Heart left ventricle (tissue), 16 donors: Measurements from ENCODE around the gene SEZ6L2. TPM values are rescaled to one million over a fixed set of nuclear protein-coding genes. Genes with fewer than 3 reads are reported as not detected.
A peak's percentile ranks its signal among the peaks of the same experiment; 100 is the strongest.

Source experiments
- ATAC-seq, 4 donors: fragments of 200-7000 bp; cut with Tn5 transposase; one replicate each; pipeline ENCODE4 v1.9.1; 2020 to 2022; ENCODE audit warnings: moderate library complexity in 4 of 4, mild to moderate bottlenecking in 3 of 4, moderate number of reproducible peaks in 1 of 4
- DNase-seq, 5 donors: peaks; one replicate each; pipeline ENCODE4 v3.0.0-alpha.2; 2020
- H3K27ac ChIP-seq, 12 donors: fragments of 200-600 bp; sonication (generic) in 4 of 12; one replicate each; pipeline versions ENCODE4 v1.5.0 to v1.8.0; 2016 to 2022; ENCODE audit warnings: mild to moderate bottlenecking in 2 of 12
- H3K27me3 ChIP-seq, 9 donors: fragments of 200-600 bp; sonication (generic) in 2 of 9; one replicate each; pipeline versions ENCODE4 v1.5.1 to v1.8.0; 2016 to 2022; ENCODE audit warnings: mild to moderate bottlenecking in 3 of 9
- H3K36me3 ChIP-seq, 9 donors: fragments of 200-600 bp; sonication (generic) in 2 of 9; one replicate each; pipeline versions ENCODE4 v1.5.0 to v1.8.0; 2018 to 2022; ENCODE audit warnings: mild to moderate bottlenecking in 2 of 9
- H3K4me1 ChIP-seq, 12 donors: fragments of 200-600 bp; sonication (generic) in 4 of 12; one replicate each; pipeline versions ENCODE4 v1.5.0 to v1.8.0; 2016 to 2022; ENCODE audit warnings: mild to moderate bottlenecking in 3 of 12
- H3K4me3 ChIP-seq, 12 donors: fragments of 200-600 bp; sonication (generic) in 4 of 12; one replicate each; pipeline versions ENCODE4 v1.5.0 to v1.8.0; 2017 to 2022; ENCODE audit warnings: mild to moderate bottlenecking in 9 of 12, moderate library complexity in 4 of 12
- H3K9me3 ChIP-seq, 12 donors: fragments of 200-600 bp; sonication (generic) in 4 of 12; one replicate each; pipeline versions ENCODE4 v1.5.0 to v1.8.0; 2016 to 2022; ENCODE audit warnings: mild to moderate bottlenecking in 1 of 12
- CTCF ChIP-seq, 12 donors: fragments of 200-600 bp; sonication (generic) in 4 of 12; IDR thresholded peaks; one replicate each; pipeline versions ENCODE4 v1.5.0 to v1.8.0; 2018 to 2022; ENCODE audit warnings: antibody characterized with exemption in 12 of 12, mild to moderate bottlenecking in 5 of 12
- POLR2A ChIP-seq, 2 donors: fragments of 450-650 bp; IDR thresholded peaks; one replicate each; pipeline ENCODE4 v1.6.1; 2017; ENCODE audit warnings: antibody characterized with exemption in 2 of 2, mild to moderate bottlenecking in 2 of 2, moderate library complexity in 2 of 2
- WGBS, 4 donors: extraction: QIAGEN DNeasy Blood & Tissue Kit in 2 of 4; methylation state at CpG; one replicate each; pipeline versions ENCODE4 v1.1.5 to v1.1.7; 2013 to 2018; 5-methylcytosine and 5-hydroxymethylcytosine counted together
- intact Hi-C, 10 donors: fragments of 100-400 bp; cut with DNase I; formaldehyde crosslinking; loops; one replicate each; pipeline versions ENCODE4 v1.11.1 to v1.14.2; 2022
- polyA plus RNA-seq, 2 donors: library from polyadenylated mRNA; stranded (reverse); fragments of 200-250 nt; gene quantifications; one replicate each; pipeline ENCODE4 v1.2.3, GENCODE V29; 2013
- total RNA-seq, 9 donors: library from RNA; depleted of rRNA in 2 of 9; stranded (reverse); fragments of >200 nt in 2 of 9; fragmentation: NEBNext Ultra II Directional in 3 of 9; extraction: Animal tissue kit (Norgen Biotek cat#: 25700) in 3 of 9; gene quantifications; one replicate each; pipeline versions ENCODE4 v1.1.0 to v1.2.4, GENCODE V29; 2016 to 2023
- donor health status: ischemic (EF 13 %, LVEDD 7.1; RV severe dilation, severe dysfunction).
- donor health status: healthy with polysubstance abuse.
- donor health status: DM: no; HTN: yes; CAD: no.
- donor health status: DM: no; HTN: no; CAD: no.
- donor health status: ischemic (EF 25% LVEDD 6.9; RV normal size, moderate dysfunction).
- donor health status: ischemic (EF 25% LVEDD 5.7; RV mildly dilated, moderate dysfunction).
- donor health status: healthy.
- donor health status: DM: yes; HTN: yes; CAD: no.
- donor health status: ischemic (EF 35%, LVEDD 5.7; RV mildly dilated, moderate dysfunction).
- donor health status: nonischemic (EF 11% LVEDD 7.7; RV severe dilation, severe dysfunction).
- donor health status: DM: yes; HTN: yes; CAD: no.
- donor health status: PGD.
- donor health status: ischemic (EF 29% LVEDD 5.4; RV normal size, mild dysfunction).
- donor health status: nonischemic (EF 23%, LVEDD 6.1; RV moderate dilation, normal function).

The SEZ6L2 gene
- total and polyA plus RNA-seq, 11 donors: 0.15 to 8.9 (median 1.1) TPM; not detected in 1

DNA sequence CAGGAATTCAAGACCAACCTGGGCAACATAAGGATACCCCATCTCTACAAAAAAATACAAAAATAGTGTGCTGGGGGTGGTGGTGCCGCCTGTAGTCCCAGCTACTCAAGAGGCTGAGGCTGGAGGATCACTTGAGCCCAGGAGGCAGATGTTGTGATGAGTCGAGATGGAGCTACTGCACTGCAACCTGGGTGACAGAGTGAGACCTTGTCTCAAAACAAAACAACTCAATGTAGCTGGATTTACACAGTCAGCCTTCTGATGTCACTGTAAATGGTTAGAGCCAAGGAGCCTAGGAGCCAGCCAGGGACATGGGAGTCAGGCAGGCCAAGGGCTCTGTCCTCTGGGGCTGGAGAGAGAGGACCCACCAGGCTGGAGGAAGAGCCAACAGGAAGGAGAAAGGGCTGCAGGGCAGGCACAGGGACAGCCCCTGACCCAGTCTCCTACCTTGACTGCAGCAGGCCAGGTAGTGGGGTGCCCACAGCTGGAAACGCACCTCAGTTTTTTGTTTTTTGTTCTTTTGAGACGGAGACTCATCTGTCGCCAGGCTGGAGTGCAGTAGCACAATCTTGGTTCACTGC lies 44.7 kb downstream of the SEZ6L2 start:
- intact Hi-C loops: loop anchor here in 1 of 10 donors (10.0 kb wide), 1 partner anchor 60 kb away; no protein-coding TSS in a partner anchor
- WGBS, 4 donors: 92 to 95% (median 93%) methylated on average over 5 of the region's 5 CpGs
- H3K4me3 ChIP-seq: no peak overlapping the region
- peaks cover 0 to 19% (median 16%) of the 10 kb centered on the region in 9 donors for H3K36me3 ChIP-seq
- no peak for ATAC-seq
- no peak for TF ChIP-seq POLR2A (IDR thresholded peaks at IDR 0.05)
- no peak for DNase-seq
- no peaks in the 10 kb centered on the region for H3K27me3 ChIP-seq
- H3K27ac ChIP-seq: no peak overlapping the region
- peaks cover 0 to 7% (median 0%) of the 10 kb centered on the region in 12 donors for H3K4me1 ChIP-seq
- no peaks in the 10 kb centered on the region for H3K9me3 ChIP-seq

DNA sequence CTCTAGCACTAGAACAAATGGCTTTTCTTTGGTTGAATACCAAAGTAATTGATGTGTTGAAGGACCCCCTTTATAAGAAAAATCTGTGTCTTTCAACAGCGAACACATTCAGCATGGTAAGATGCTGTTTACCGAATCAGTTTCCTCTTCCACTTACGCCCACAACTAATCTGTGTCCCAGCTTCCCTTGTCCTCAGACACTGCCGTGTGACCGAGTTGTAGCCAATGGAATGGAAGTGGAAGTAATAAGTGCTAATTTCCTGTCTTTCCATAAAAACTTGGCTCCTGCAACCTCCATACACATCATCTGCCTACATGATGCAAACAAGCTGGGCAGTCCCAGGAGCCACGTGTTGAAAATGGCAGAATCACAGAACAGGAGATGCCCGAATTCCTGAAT lies 46.7 kb downstream of the SEZ6L2 start:
- peaks cover 0 to 7% (median 0%) of the 10 kb centered on the region in 12 donors for H3K4me1 ChIP-seq
- DNase-seq (peak in 3 of 5 donors; percentile 42 to 47 (median 46)), ATAC-seq (peak; percentile 24 to 80 (median 50))
- WGBS, 4 donors: 42 to 50% (median 43%) methylated on average over 7 of the region's 7 CpGs
- H3K27ac ChIP-seq: peak overlapping the region; percentile 6 to 70 (median 52)
- TF ChIP-seq POLR2A (IDR thresholded peaks at IDR 0.05) (peak in 1 of 2 donors; percentile 24), CTCF (IDR thresholded peaks at IDR 0.05) (no peak)
- H3K36me3 ChIP-seq: peaks cover 0 to 10% (median 4%) of the 10 kb centered on the region in 9 donors
- intact Hi-C loops: loop anchor here in 1 of 10 donors (10.0 kb wide), 1 partner anchor 62 kb away; no protein-coding TSS in a partner anchor
- H3K4me3 ChIP-seq: peak overlapping the region in 4 of 12 donors; percentile 6 to 25 (median 10)
- no peaks in the 10 kb centered on the region for H3K27me3 ChIP-seq
- H3K9me3 ChIP-seq: no peaks in the 10 kb centered on the region

DNA sequence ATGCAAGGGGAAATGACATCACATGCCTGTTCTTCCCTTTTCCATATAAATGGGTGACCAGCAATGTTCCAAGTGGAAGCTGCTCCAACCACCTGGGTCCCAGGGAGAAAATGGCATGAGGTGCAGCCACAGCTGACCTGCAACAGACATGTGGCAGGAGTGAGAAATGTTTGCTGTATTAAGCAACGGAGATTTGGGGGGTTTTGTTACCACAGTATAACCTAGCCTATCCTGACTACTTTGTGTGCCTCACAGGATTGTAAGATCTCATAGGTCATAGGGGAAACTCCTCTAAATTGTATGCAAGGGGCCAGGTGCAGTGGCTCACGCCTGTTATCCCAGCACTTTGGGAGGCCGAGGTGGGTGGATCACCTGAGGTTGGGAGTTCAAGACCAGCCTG lies 48.4 kb downstream of the SEZ6L2 start:
- Histone ChIP-seq H3K9me3 (no peaks in the 10 kb centered on the region), H3K27ac (no peak overlapping the region), H3K27me3 (no peaks in the 10 kb centered on the region), H3K4me1 (peaks cover 0 to 7% (median 0%) of the 10 kb centered on the region in 12 donors), H3K4me3 (no peak overlapping the region), H3K36me3 (peaks cover 0 to 27% (median 21%) of the 10 kb centered on the region in 9 donors)
- WGBS, 4 donors: 91 to 98% (median 95%) methylated on average over 3 of the region's 3 CpGs
- ATAC-seq: no peak
- no peak for DNase-seq
- TF ChIP-seq POLR2A (IDR thresholded peaks at IDR 0.05) (no peak), CTCF (IDR thresholded peaks at IDR 0.05) (no peak)
- intact Hi-C loops: loop anchor here in 2 of 10 donors (2.0 to 10.0 kb wide), 2 partner anchors 30 to 64 kb away; partner anchors contain the start of gene MVP (in 1 of the 2)

DNA sequence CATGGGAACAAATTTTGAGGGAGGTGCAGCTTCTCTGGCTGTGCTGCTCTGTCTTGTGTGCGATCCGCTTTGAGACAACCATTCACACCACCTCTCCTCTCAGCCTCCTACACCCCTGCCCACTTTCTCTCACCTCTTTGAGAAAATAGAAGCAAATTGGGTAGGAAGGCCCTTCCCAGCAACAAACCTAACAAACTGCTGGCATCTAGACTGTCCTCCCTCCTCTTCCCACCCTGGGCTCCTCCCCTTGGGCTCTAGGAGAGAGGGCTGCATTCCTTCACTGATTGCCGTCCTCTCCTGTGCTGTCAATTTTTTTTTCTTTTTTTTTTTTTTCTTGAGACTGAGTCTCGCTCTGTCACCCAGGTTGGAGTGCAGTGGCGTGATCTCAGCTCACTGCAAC lies 49.8 kb downstream of the SEZ6L2 start:
- peaks cover 0 to 42% (median 36%) of the 10 kb centered on the region in 9 donors for H3K36me3 ChIP-seq
- no peak overlapping the region for H3K4me3 ChIP-seq
- H3K27ac ChIP-seq: no peak overlapping the region
- H3K9me3 ChIP-seq: no peaks in the 10 kb centered on the region
- ATAC-seq (no peak), DNase-seq (no peak)
- TF ChIP-seq POLR2A (IDR thresholded peaks at IDR 0.05) (no peak), CTCF (IDR thresholded peaks at IDR 0.05) (no peak)
- H3K27me3 ChIP-seq: no peaks in the 10 kb centered on the region
- peaks cover 0 to 7% (median 0%) of the 10 kb centered on the region in 12 donors for H3K4me1 ChIP-seq
- intact Hi-C loops: loop anchor here in 5 of 10 donors (5.0 to 10.0 kb wide), 4 partner anchors 37 to 155 kb away; partner anchors contain the start of genes PRRT2 (in 3 of the 5) and KIF22 (in 1 of the 5)
- WGBS, 4 donors: 63 to 74% (median 66%) methylated on average over 5 of the region's 5 CpGs
